ENCODE results near the gene OBSL1. TPM values are rescaled to one million over a fixed set of nuclear protein-coding genes. Genes with fewer than 3 reads are reported as not detected.

Gene OBSL1
- total RNA-seq, 2 experiments from 2014 or later = 0.16 TPM; not detected in 1

- H3K4me3 Mint-ChIP-seq = no peak overlapping the region
- H3K27ac Mint-ChIP-seq = no peak overlapping the region
- ATAC-seq (no peak), DNase-seq (no peak)
- CTCF ChIA-PET = no interaction called here
- no peaks in the 10 kb centered on the region for H3K4me1 Mint-ChIP-seq
- no peaks in the 10 kb centered on the region for H3K9me3 Mint-ChIP-seq (ENCODE audit: low read depth)
- peaks cover 13% of the 10 kb centered on the region for H3K27me3 Mint-ChIP-seq
- no peaks in the 10 kb centered on the region for H3K36me3 Mint-ChIP-seq
Measured at GRCh38 chr2:219581346-219581745, 10.0 kb upstream of the OBSL1 start.

GRCh38 chr2:219578811-219579613 lies 7.7 kb upstream of the OBSL1 start:
- Mint-ChIP-seq H3K36me3 (no peaks in the 10 kb centered on the region), H3K9me3 (ENCODE audit: low read depth) (no peaks in the 10 kb centered on the region), H3K4me3 (no peak overlapping the region), H3K27me3 (peaks cover 9% of the 10 kb centered on the region), H3K27ac (no peak overlapping the region), H3K4me1 (no peaks in the 10 kb centered on the region)
- DNase-seq (no peak), ATAC-seq (no peak)
- CTCF ChIA-PET = no interaction called here

GRCh38 chr2:219576505-219577388 lies 5.4 kb upstream of the OBSL1 start:
- Mint-ChIP-seq H3K27ac (no peak overlapping the region), H3K36me3 (no peaks in the 10 kb centered on the region), H3K4me3 (no peak overlapping the region), H3K9me3 (ENCODE audit: low read depth) (no peaks in the 10 kb centered on the region), H3K4me1 (no peaks in the 10 kb centered on the region), H3K27me3 (peaks cover 27% of the 10 kb centered on the region)
- ATAC-seq (no peak), DNase-seq (no peak)
- CTCF ChIA-PET = interaction anchor here (1.4 kb wide), 1 partner anchor 35 kb away, joined by 3 read pairs; no protein-coding TSS in a partner anchor

GRCh38 chr2:219575566-219576504 lies 4.5 kb upstream of the OBSL1 start:
- Mint-ChIP-seq H3K4me1 (no peaks in the 10 kb centered on the region), H3K9me3 (ENCODE audit: low read depth) (no peaks in the 10 kb centered on the region), H3K4me3 (no peak overlapping the region), H3K27me3 (peaks cover 28% of the 10 kb centered on the region), H3K36me3 (no peaks in the 10 kb centered on the region), H3K27ac (no peak overlapping the region)
- CTCF ChIA-PET = interaction anchor here (1.4 kb wide), 1 partner anchor 35 kb away, joined by 3 read pairs; no protein-coding TSS in a partner anchor
- DNase-seq (no peak), ATAC-seq (no peak)

GRCh38 chr2:219574484-219575311 lies 3.4 kb upstream of the OBSL1 start:
- CTCF ChIA-PET = interaction anchor here (1.4 kb wide), 1 partner anchor 33 kb away, joined by 3 read pairs; no protein-coding TSS in a partner anchor
- no peaks in the 10 kb centered on the region for H3K36me3 Mint-ChIP-seq
- H3K9me3 Mint-ChIP-seq (ENCODE audit: low read depth) = no peaks in the 10 kb centered on the region
- no peak overlapping the region for H3K27ac Mint-ChIP-seq
- H3K4me1 Mint-ChIP-seq = no peaks in the 10 kb centered on the region
- H3K4me3 Mint-ChIP-seq = no peak overlapping the region
- DNase-seq (no peak), ATAC-seq (no peak)
- peaks cover 34% of the 10 kb centered on the region for H3K27me3 Mint-ChIP-seq

- Mint-ChIP-seq H3K27me3 (peaks cover 40% of the 10 kb centered on the region), H3K9me3 (ENCODE audit: low read depth) (no peaks in the 10 kb centered on the region), H3K27ac (no peak overlapping the region), H3K4me3 (no peak overlapping the region), H3K36me3 (no peaks in the 10 kb centered on the region), H3K4me1 (no peaks in the 10 kb centered on the region)
- no peak for ATAC-seq
- no peak for DNase-seq
- CTCF ChIA-PET = no interaction called here
Measured at GRCh38 chr2:219573166-219573565, 1.8 kb upstream of the OBSL1 start.

- H3K9me3 Mint-ChIP-seq (ENCODE audit: low read depth) = no peaks in the 10 kb centered on the region
- no peak for DNase-seq
- no peak within 1 kb of the TSS for H3K4me3 Mint-ChIP-seq
- CTCF ChIA-PET = interaction anchor here (1.7 kb wide), 1 partner anchor 12 kb away, joined by 6 read pairs; no protein-coding TSS in a partner anchor
- no peaks in the 10 kb centered on the region for H3K36me3 Mint-ChIP-seq
- no peak for ATAC-seq
- H3K27ac Mint-ChIP-seq = no peak within 1 kb of the TSS
- no peaks in the 10 kb centered on the region for H3K4me1 Mint-ChIP-seq
- H3K27me3 Mint-ChIP-seq = peaks cover 36% of the 10 kb centered on the region
Measured at GRCh38 chr2:219572237-219573001, 1.1 kb upstream of the OBSL1 start, which contains the start of gene INHA. TSS of gene INHA (plus strand) at chr2:219572310. CDS start at chr2:219572375, 65 bp downstream.

GRCh38 chr2:219570924-219571310 lies 422 bp downstream of the OBSL1 start:
- no peak overlapping the region for H3K4me3 Mint-ChIP-seq
- peaks cover 33% of the 10 kb centered on the region for H3K27me3 Mint-ChIP-seq
- no peaks in the 10 kb centered on the region for H3K4me1 Mint-ChIP-seq
- no peak overlapping the region for H3K27ac Mint-ChIP-seq
- ATAC-seq = no peak
- H3K9me3 Mint-ChIP-seq (ENCODE audit: low read depth) = no peaks in the 10 kb centered on the region
- no peaks in the 10 kb centered on the region for H3K36me3 Mint-ChIP-seq
- CTCF ChIA-PET = interaction anchor here (0.9 to 1.7 kb wide), 2 partner anchors 11 to 112 kb away, joined by 3 to 6 read pairs; no protein-coding TSS in a partner anchor
- DNase-seq = no peak

GRCh38 chr2:219570194-219570923 lies 980 bp downstream of the OBSL1 start:
- no peak overlapping the region for H3K4me3 Mint-ChIP-seq
- peak; percentile 32 for ATAC-seq
- H3K9me3 Mint-ChIP-seq (ENCODE audit: low read depth) = no peaks in the 10 kb centered on the region
- H3K36me3 Mint-ChIP-seq = no peaks in the 10 kb centered on the region
- peaks cover 33% of the 10 kb centered on the region for H3K27me3 Mint-ChIP-seq
- H3K27ac Mint-ChIP-seq = no peak overlapping the region
- no peak for DNase-seq
- H3K4me1 Mint-ChIP-seq = no peaks in the 10 kb centered on the region
- CTCF ChIA-PET = interaction anchor here (0.9 to 1.7 kb wide), 2 partner anchors 10 to 111 kb away, joined by 3 to 6 read pairs; no protein-coding TSS in a partner anchor

- H3K9me3 Mint-ChIP-seq (ENCODE audit: low read depth) = no peaks in the 10 kb centered on the region
- peaks cover 33% of the 10 kb centered on the region for H3K27me3 Mint-ChIP-seq
- H3K27ac Mint-ChIP-seq = no peak overlapping the region
- CTCF ChIA-PET = no interaction called here
- H3K36me3 Mint-ChIP-seq = no peaks in the 10 kb centered on the region
- no peak overlapping the region for H3K4me3 Mint-ChIP-seq
- ATAC-seq (no peak), DNase-seq (no peak)
- no peaks in the 10 kb centered on the region for H3K4me1 Mint-ChIP-seq
Measured at GRCh38 chr2:219569635-219570034, 1.7 kb downstream of the OBSL1 start.

- H3K9me3 Mint-ChIP-seq (ENCODE audit: low read depth) = no peaks in the 10 kb centered on the region
- ATAC-seq = no peak
- H3K4me3 Mint-ChIP-seq = no peak overlapping the region
- CTCF ChIA-PET = interaction anchor here (0.8 kb wide), 1 partner anchor 9 kb away, joined by 3 read pairs; no protein-coding TSS in a partner anchor
- H3K27me3 Mint-ChIP-seq = peaks cover 35% of the 10 kb centered on the region
- no peaks in the 10 kb centered on the region for H3K4me1 Mint-ChIP-seq
- no peaks in the 10 kb centered on the region for H3K36me3 Mint-ChIP-seq
- no peak overlapping the region for H3K27ac Mint-ChIP-seq
- no peak for DNase-seq
Measured at GRCh38 chr2:219569041-219569440, 2.3 kb downstream of the OBSL1 start.

Data from activated CD8-positive, alpha-beta memory T cell treated with anti-CD3 and anti-CD28 coated beads, Interleukin-2, amount 10 ng/mL, durations not matched to agents 7 days and 5 days (primary cell).